Astrocyte (in vitro differentiated cells and primary cell): ENCODE measurements around the gene MPST. TPM values are rescaled to one million over a fixed set of nuclear protein-coding genes. Genes with fewer than 3 reads are reported as not detected.

Experiments used
- DNase-seq: peaks from one replicate; pipeline ENCODE4 v3.0.0-alpha.2; 2010; ENCODE audit warnings: low read depth
- FAIRE-seq: peaks from 2 replicates; lab custom pipeline; 2011; peaks lifted over from hg19 to GRCh38; lab: Jason Lieb, UNC
- H2AFZ ChIP-seq: 2 replicates; pipeline ENCODE4 v1.6.0; 2012; ENCODE audit warnings: low read depth, low read length, inconsistent platforms
- H3K27ac ChIP-seq: 2 replicates; pipeline ENCODE4 v1.5.1; 2011; ENCODE audit warnings: low read depth, low read length, inconsistent platforms
- H3K27me3 ChIP-seq: 2 replicates; pipeline ENCODE4 v1.6.0; 2011; ENCODE audit warnings: low read length, inconsistent platforms; ENCODE audit not compliant: insufficient read depth
- H3K36me3 ChIP-seq: 2 replicates; pipeline ENCODE4 v1.5.1; 2011; ENCODE audit warnings: low read length, inconsistent platforms; ENCODE audit not compliant: insufficient read depth
- H3K4me1 ChIP-seq: 2 replicates; pipeline ENCODE4 v1.5.1; 2011; ENCODE audit warnings: low read length, inconsistent platforms; ENCODE audit not compliant: insufficient read depth
- H3K4me2 ChIP-seq: 2 replicates; pipeline ENCODE4 v1.6.0; 2012; ENCODE audit warnings: low read length, inconsistent platforms
- H3K4me3 ChIP-seq: 2 replicates; pipeline ENCODE4 v1.5.1; 2011; ENCODE audit warnings: low read depth, mild to moderate bottlenecking, low read length, inconsistent platforms; ENCODE audit not compliant: insufficient read depth
- H3K79me2 ChIP-seq: 2 replicates; pipeline ENCODE4 v1.6.0; 2012; ENCODE audit warnings: mild to moderate bottlenecking, low read length, inconsistent platforms; ENCODE audit not compliant: insufficient read depth
- H3K9ac ChIP-seq: 2 replicates; pipeline ENCODE4 v1.6.0; 2012; ENCODE audit warnings: mild to moderate bottlenecking, low read length, inconsistent platforms
- H3K9me3 ChIP-seq: 2 replicates; pipeline ENCODE4 v1.5.1; 2012; ENCODE audit warnings: low read depth, mild to moderate bottlenecking, low read length, inconsistent platforms; ENCODE audit not compliant: insufficient read depth
- H4K20me1 ChIP-seq: 2 replicates; pipeline ENCODE4 v1.6.0; 2012; ENCODE audit warnings: low read length, inconsistent platforms; ENCODE audit not compliant: insufficient read depth
- H3K27ac Mint-ChIP-seq: one replicate; pipeline ENCODE4 v1.8.0; 2021; ENCODE audit warnings: mild to moderate bottlenecking, mixed read lengths; ENCODE audit not compliant: unreplicated experiment
- H3K27me3 Mint-ChIP-seq: one replicate; pipeline ENCODE4 v1.8.0; 2021; ENCODE audit warnings: low read depth, mixed read lengths; ENCODE audit not compliant: unreplicated experiment
- H3K36me3 Mint-ChIP-seq: one replicate; pipeline ENCODE4 v1.8.0; 2021; ENCODE audit warnings: low read depth, mixed read lengths; ENCODE audit not compliant: unreplicated experiment
- H3K4me1 Mint-ChIP-seq: one replicate; pipeline ENCODE4 v1.8.0; 2021; ENCODE audit warnings: low read depth, mixed read lengths; ENCODE audit not compliant: unreplicated experiment
- H3K4me3 Mint-ChIP-seq: one replicate; pipeline ENCODE4 v1.8.0; 2021; ENCODE audit warnings: mild to moderate bottlenecking, moderate library complexity, mixed read lengths; ENCODE audit not compliant: unreplicated experiment
- H3K9me3 Mint-ChIP-seq: one replicate; pipeline ENCODE4 v1.8.0; 2021; ENCODE audit warnings: mild to moderate bottlenecking, mixed read lengths; ENCODE audit not compliant: unreplicated experiment
- CTCF ChIP-seq: IDR thresholded peaks from 2 replicates; pipeline ENCODE4 v1.5.1; 2011; ENCODE audit warnings: low read depth, mild to moderate bottlenecking, inconsistent platforms, low read length, moderate library complexity; ENCODE audit not compliant: insufficient read depth
- EZH2 ChIP-seq: IDR thresholded peaks from 2 replicates; pipeline ENCODE4 v1.6.1; 2012; ENCODE audit warnings: mild to moderate bottlenecking, low read length, inconsistent platforms; ENCODE audit not compliant: insufficient read depth
- total RNA-seq: library from RNA; stranded (reverse); gene quantifications from 2 replicates; pipeline ENCODE4 v1.2.1, GENCODE V29; 2021

MPST gene
- total RNA-seq, 1 donor from 2014 or later = 67.8 TPM

- FAIRE-seq = no peak
- peaks cover 8% of the 10 kb centered on the region for H3K9me3 ChIP-seq
- no peak overlapping the region for H3K27ac ChIP-seq
- H3K9ac ChIP-seq = no peak overlapping the region
- H3K4me3 ChIP-seq = no peak overlapping the region
- no peaks in the 10 kb centered on the region for H3K4me1 ChIP-seq
- H4K20me1 ChIP-seq = no peaks in the 10 kb centered on the region
- H3K27me3 ChIP-seq = peaks cover 35% of the 10 kb centered on the region
- no peaks in the 10 kb centered on the region for H3K36me3 ChIP-seq
- no peak for TF ChIP-seq EZH2
- TF ChIP-seq CTCF = no peak
- Mint-ChIP-seq H3K4me1 (no peaks in the 10 kb centered on the region), H3K27ac (no peak overlapping the region), H3K36me3 (no peaks in the 10 kb centered on the region), H3K27me3 (peaks cover 24% of the 10 kb centered on the region), H3K4me3 (no peak overlapping the region), H3K9me3 (no peaks in the 10 kb centered on the region)
- no peak overlapping the region for H2AFZ ChIP-seq
- no peaks in the 10 kb centered on the region for H3K79me2 ChIP-seq
- no peak for DNase-seq
- no peak overlapping the region for H3K4me2 ChIP-seq
Measured at GRCh38 chr22:37072673-37073072, 53.1 kb downstream of the MPST start.

- Histone ChIP-seq H2AFZ (no peak overlapping the region), H3K4me2 (no peak overlapping the region), H3K36me3 (no peaks in the 10 kb centered on the region), H3K27me3 (peaks cover 26% of the 10 kb centered on the region), H3K79me2 (no peaks in the 10 kb centered on the region), H3K4me1 (no peaks in the 10 kb centered on the region), H3K4me3 (no peak overlapping the region), H3K9me3 (peaks cover 8% of the 10 kb centered on the region), H3K27ac (no peak overlapping the region), H4K20me1 (peaks cover 4% of the 10 kb centered on the region), H3K9ac (no peak overlapping the region)
- DNase-seq (no peak), FAIRE-seq (no peak)
- Mint-ChIP-seq H3K36me3 (no peaks in the 10 kb centered on the region), H3K9me3 (no peaks in the 10 kb centered on the region), H3K4me1 (peaks cover 8% of the 10 kb centered on the region), H3K4me3 (no peak overlapping the region), H3K27ac (no peak overlapping the region), H3K27me3 (peaks cover 17% of the 10 kb centered on the region)
- no peak for TF ChIP-seq EZH2
Measured at GRCh38 chr22:37074537-37074936, 55.0 kb downstream of the MPST start.

GRCh38 chr22:37075046-37075445 lies 55.5 kb downstream of the MPST start:
- no peak overlapping the region for H3K4me2 ChIP-seq
- H3K9ac ChIP-seq = no peak overlapping the region
- H3K27ac Mint-ChIP-seq = no peak overlapping the region
- H3K27me3 ChIP-seq = peaks cover 22% of the 10 kb centered on the region
- no peak overlapping the region for H3K27ac ChIP-seq
- peaks cover 12% of the 10 kb centered on the region for H3K27me3 Mint-ChIP-seq
- peaks cover 8% of the 10 kb centered on the region for H3K9me3 ChIP-seq
- no peaks in the 10 kb centered on the region for H3K79me2 ChIP-seq
- H2AFZ ChIP-seq = no peak overlapping the region
- H3K4me3 Mint-ChIP-seq = no peak overlapping the region
- H3K36me3 ChIP-seq = no peaks in the 10 kb centered on the region
- FAIRE-seq = no peak
- no peaks in the 10 kb centered on the region for H3K9me3 Mint-ChIP-seq
- peaks cover 4% of the 10 kb centered on the region for H4K20me1 ChIP-seq
- no peak overlapping the region for H3K4me3 ChIP-seq
- no peaks in the 10 kb centered on the region for H3K4me1 ChIP-seq
- TF ChIP-seq CTCF (no peak), EZH2 (no peak)
- peaks cover 11% of the 10 kb centered on the region for H3K4me1 Mint-ChIP-seq
- no peak for DNase-seq
- no peaks in the 10 kb centered on the region for H3K36me3 Mint-ChIP-seq
